ENCODE data around the gene SESN2.

GRCh38 chr1:28278763-28279162, 19.4 kb downstream of the SESN2 start:
- no peak for TF ChIP-seq CTCF (IDR thresholded peaks at IDR 0.05; ENCODE audit: borderline replicate concordance, extremely low read depth, low read length, poor library complexity, severe bottlenecking)
- TF ChIP-seq EZH2 (IDR thresholded peaks at IDR 0.05; ENCODE audit: borderline replicate concordance, low read depth, low read length, severe bottlenecking): no peak
